Right ventricle myocardium superior (tissue), 1 donor: Measurements from ENCODE around the gene RAC2. TPM values are rescaled to one million over a fixed set of nuclear protein-coding genes. Genes with fewer than 3 reads are reported as not detected.

Source experiments
- ATAC-seq: fragments of 200-7000 bp; cut with Tn5 transposase; one replicate; pipeline ENCODE4 v1.9.1; 2020; ENCODE audit warnings: mild to moderate bottlenecking; ENCODE audit not compliant: poor library complexity
- DNase-seq: peaks from one replicate; pipeline ENCODE4 v3.0.0-alpha.2; 2020
- intact Hi-C: fragments of 100-400 bp; cut with DNase I; formaldehyde crosslinking; loops from one replicate; pipeline ENCODE4 v1.11.2; 2022
- total RNA-seq: library from RNA; stranded (reverse); fragmentation: NEBNext Ultra II Directional; extraction: Animal tissue kit (Norgen Biotek cat#: 25700); gene quantifications from one replicate; pipeline ENCODE4 v1.2.1, GENCODE V29; 2021
- donor health status: DM: no; HTN: yes; CAD: no; lungs with severe emphysema.

RAC2 gene
- total RNA-seq, 1 donor from 2014 or later, result 4.1 TPM

DNA sequence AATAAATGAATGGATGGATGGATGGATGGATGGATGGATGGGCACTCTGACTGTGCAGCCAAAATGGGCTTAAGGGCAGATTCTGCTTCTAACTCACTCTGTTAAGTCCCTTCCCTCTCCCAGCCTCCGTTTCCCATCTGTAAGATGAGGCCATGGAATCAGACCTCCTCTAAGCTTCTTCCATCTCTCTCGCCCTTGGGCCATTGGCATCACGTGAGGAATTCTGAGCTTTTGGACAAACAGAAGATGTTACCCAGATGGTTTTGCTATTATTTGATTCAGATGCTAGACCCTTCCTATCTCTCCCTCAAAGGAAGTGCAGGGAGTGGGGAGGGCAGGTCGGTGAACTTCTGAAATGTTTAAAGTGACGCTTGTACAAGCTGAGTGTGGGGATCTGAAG lies 34.2 kb upstream of the RAC2 start:
- ATAC-seq (no peak), DNase-seq (no peak)
- intact Hi-C loops, result no loop called here

DNA sequence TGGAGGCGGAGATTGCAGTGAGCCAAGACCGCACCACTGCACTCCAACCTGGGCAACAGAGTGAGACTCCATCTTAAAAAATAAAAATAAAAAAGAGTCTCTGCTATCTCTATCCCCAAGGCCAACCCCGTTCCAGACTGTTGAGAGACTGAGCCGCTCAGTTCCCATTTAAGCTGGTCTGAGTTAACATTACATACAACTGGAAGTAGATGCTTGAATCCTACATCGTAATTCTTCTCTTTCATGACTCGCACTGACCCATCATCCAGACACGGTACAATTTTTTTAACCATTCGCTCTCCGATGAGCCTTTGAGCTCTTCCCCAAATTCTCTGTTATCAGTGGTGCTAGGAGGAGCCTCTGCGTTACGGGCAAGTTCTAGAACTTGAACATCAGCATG lies 33.3 kb upstream of the RAC2 start:
- intact Hi-C loops, result no loop called here

DNA sequence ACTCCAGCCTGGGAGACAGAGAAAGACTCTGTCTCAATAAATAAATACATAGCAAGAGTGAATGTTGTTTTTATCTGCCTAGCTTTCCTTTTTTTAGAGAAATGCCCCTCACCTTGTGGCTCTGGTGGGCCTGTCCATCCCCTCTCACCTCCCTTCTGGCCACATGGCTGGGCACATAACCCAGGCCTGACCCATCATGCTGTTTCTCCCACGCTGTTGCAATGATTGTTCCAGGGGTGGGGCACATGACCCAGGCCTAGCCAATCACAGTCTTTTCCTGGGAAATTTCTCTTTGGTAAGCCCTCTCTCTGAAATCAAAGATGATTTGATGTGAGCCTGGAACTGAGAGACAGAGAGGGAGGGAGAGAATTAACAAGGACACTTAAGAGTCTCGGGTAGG lies 32.7 kb upstream of the RAC2 start:
- ATAC-seq (no peak), DNase-seq (no peak)
- intact Hi-C loops, result no loop called here

More for the DNA sequence above, 33.3 kb upstream of the RAC2 start:
- ATAC-seq (no peak), DNase-seq (no peak)

GRCh38 chr22:37275622-37276021 lies 31.6 kb upstream of the RAC2 start:
- intact Hi-C loops, result no loop called here
- no peak for DNase-seq
- ATAC-seq, result no peak

GRCh38 chr22:37275134-37275533 lies 31.1 kb upstream of the RAC2 start:
- ATAC-seq (no peak), DNase-seq (no peak)
- intact Hi-C loops, result no loop called here

DNA sequence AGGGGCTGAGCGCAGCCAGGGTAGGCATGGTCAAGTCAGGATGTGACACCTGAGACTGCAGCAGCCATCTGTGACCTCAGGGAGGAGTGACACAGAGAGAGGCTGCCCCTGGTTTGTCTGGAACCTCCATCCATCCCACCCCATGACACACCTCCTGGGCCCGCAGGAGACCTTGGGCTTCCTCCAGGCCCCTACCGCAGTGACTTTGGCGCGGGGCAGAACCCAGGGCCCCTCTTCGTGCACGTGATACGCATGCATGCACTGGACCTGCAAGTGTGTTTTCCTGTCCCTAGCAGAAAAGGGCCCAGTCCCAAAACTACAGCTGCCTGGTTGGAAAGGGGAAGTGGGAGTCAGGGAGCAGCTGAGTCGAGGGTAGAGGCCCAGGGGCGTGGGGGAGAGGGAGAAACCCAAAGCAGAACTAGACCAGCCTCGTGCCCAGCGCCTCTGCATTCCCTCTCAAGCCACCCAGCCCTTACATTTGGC lies 30.4 kb upstream of the RAC2 start:
- intact Hi-C loops, result no loop called here
- DNase-seq, result peak; percentile 78
- ATAC-seq, result peak; percentile 73

DNA sequence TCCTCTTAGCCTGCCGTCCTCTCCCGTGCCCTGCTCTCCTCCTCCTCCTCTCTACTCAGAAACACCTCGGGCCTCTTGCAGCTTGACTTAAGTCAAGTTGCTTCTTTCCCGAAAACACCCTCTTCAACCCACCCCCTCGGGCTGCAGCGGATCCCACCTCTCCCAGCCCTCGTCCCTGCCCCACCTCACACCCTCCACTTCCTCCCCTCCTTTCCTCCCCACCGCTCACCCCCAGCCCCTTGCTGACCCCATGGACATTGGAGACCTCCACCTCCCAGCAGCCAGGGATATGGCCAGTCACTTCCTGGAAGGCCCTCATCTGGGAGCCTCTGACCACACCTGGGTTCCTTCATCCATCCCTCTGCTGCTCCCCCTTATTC lies 29.8 kb upstream of the RAC2 start:
- DNase-seq (no peak), ATAC-seq (no peak)
- intact Hi-C loops, result no loop called here

DNA sequence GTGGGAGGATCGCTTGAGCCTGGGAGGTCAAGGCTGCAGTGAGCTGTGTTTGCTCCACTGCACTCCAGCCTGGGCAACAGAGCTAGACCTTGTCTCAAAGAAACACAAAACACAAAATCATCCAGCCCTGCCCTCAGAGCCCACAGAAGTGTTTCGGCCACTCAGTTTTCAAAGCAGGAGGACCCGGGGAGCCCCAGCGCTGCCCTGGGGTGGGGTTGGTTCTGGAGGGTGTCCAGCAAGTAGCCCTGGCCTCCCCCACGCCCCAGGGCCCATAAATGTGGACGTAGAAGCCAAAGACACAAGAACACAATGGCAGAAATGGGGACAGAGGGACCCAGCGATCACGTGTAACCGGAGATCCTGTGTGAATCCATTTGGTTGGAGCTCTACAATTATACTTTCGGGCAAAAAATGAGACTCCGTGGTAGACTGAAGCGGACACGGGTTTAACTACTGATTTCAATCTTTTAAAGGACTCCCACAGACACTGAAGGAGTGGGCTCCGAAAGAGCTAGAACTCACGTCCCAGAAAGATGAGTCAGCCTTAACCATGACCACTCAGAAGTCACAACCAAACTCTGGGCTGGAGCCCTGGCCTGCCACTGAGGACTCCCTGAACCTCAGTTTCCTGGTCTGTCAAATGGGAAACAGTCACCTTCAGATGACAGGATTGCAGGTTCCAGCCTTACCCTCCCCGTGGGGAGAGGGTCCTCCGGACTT lies 29.2 kb upstream of the RAC2 start:
- DNase-seq (no peak), ATAC-seq (no peak)
- intact Hi-C loops, result no loop called here

DNA sequence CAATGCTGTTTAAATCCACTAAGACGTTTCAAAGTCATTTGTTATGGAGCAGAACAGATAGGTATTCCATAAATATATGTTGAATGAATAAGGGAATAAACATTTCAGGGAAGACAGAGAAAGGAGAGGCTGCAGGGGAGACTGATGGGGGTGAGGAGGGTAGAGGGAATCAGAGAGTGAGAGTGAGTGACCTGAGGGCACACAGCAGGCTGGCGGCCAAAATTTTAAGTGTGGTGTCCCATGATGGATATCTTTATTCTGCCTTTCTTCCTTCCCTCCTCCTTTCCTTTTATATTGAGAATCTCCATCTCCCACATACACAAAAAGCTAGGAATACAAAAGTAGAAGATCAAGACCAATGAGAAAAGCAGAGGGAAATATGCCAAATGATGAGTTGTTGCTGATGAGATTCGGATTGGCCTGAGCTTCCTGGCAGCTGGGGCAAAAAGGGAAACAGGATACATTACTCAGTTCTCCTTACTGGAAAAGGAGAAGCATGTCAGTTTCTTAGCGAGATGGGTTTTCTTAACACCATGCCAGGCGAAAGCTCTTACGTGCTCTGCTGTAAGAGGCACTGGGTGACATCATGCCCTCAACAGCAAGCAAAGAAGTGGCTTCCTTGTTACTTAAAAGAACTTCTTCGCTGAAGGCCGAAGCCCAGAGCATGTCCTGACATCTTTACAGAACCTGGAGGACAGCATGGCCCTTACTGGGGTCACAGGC lies 27.0 kb upstream of the RAC2 start:
- intact Hi-C loops, result no loop called here
- DNase-seq, result no peak
- peak; percentile 38 for ATAC-seq

- DNase-seq, result no peak
- intact Hi-C loops, result no loop called here
- ATAC-seq, result peak; percentile 32
Measured at GRCh38 chr22:37269936-37270678, 26.0 kb upstream of the RAC2 start.

- ATAC-seq, result peak; percentile 35
- intact Hi-C loops, result no loop called here
- no peak for DNase-seq
Measured at GRCh38 chr22:37267661-37268413, 23.8 kb upstream of the RAC2 start.

- intact Hi-C loops, result no loop called here
- peak; percentile 74 for ATAC-seq
Measured at GRCh38 chr22:37267135-37267587, 23.1 kb upstream of the RAC2 start.

GRCh38 chr22:37266581-37267134 lies 22.6 kb upstream of the RAC2 start:
- DNase-seq (no peak), ATAC-seq (peak; percentile 7)
- intact Hi-C loops, result no loop called here

More at GRCh38 chr22:37267135-37267587, 23.1 kb upstream of the RAC2 start:
- DNase-seq, result peak; percentile 73

GRCh38 chr22:37263966-37264887 lies 20.2 kb upstream of the RAC2 start:
- DNase-seq (no peak), ATAC-seq (no peak)
- intact Hi-C loops, result no loop called here

DNA sequence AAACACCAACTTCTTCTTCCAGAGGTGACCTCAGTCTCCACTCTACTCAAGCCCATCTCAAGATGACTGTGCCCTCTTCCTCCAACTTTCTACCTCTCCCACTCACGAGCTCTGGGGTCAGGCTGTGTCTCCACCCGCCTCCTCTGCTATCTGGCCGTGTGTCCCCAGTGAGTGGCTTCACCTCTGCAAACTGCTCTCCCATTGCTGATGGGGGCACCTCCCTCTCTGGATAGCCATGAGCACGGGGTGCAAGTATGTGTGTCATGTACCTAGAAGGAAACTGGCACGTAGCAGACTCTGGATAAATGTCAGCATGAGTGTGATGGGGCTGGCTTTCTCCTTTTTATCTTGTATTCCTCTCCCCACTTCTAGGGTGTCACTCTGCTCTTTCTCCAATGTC lies 18.3 kb upstream of the RAC2 start:
- ATAC-seq, result no peak
- intact Hi-C loops, result no loop called here
- DNase-seq, result no peak

DNA sequence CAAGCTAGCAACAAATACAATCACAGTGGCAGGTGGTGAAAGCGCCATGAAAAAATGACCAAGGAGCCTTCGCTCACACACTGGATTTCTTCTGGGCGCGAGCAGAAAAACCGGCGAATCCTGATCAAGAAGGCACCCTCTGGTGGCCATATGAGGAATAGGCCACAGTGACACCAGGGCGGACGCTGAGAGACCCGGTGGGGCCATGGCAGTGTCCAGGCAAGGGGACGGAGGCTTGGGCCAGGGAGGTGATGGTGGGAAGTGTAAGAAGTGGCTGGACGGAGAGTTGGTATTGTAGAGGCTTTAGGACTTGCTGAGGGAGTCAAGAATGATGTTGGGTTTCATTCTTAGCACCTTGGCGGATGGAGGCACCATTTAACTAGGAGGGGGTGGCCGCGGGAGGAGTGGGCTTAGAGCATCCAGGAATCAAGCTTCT lies 16.9 kb upstream of the RAC2 start:
- intact Hi-C loops, result no loop called here
- peak; percentile 71 for ATAC-seq
- DNase-seq, result peak; percentile 67

DNA sequence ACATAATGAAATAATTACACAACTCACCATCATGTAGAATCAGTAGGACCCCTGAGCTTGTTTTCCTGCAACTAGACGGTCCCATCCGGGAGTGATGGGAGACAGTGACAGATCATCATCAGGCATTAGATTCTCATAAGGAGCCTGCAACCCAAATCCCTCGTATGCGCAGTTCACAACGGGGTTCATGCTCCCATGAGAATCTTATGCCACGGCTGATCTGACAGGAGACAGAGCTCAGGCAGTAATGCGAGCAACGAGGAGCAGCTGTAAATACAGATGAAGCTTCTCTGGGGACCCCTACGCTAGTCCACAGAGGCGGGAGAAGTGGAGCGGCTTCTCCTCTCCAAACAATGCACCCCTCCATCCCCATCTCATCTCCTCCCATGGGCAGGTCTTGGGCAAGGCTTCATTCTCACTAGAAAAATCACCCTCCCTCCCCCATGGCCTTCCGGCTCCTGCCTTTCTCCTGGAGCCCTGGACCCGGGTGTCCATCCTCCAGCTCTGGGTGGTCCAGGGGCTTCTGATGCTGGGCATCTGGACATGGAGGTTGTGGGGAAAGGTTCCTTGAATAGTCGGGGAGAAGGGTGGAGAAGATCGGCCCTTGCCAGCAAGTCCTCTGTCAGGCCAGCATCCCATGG lies 16.2 kb upstream of the RAC2 start:
- ATAC-seq (no peak), DNase-seq (no peak)
- intact Hi-C loops, result no loop called here
